ACHN (cell line): ENCODE measurements around the gene GOLGB1.
"Not testable (repeated sequence)": the region's sequence is repeated elsewhere in the genome, so short reads cannot be mapped to it uniquely, and the experiment has no call there.

Source experiments
- DNase-seq: peaks from one replicate; pipeline ENCODE4 v3.0.0-alpha.2; 2015
- in situ Hi-C: cut with HindIII; loops from 2 replicates; pipeline ENCODE4 v1.10.0; 2017; ENCODE audit warnings: low sequenced_read_pairs, low pct_ligation_motif_present, low pct_unique_long_range_greater_than_20kb

Gene GOLGB1

GRCh38 chr3:121749276-121750086 is at the start of gene GOLGB1:
Gene GOLGB1, minus strand, starts transcription at chr3:121749741. Its CDS starts 18,770 bp downstream, at chr3:121730971.
- in situ Hi-C loops: no loop called here
- peak; percentile 99 for DNase-seq

GRCh38 chr3:121796970-121797369 is 47.4 kb upstream of the GOLGB1 start:
- in situ Hi-C loops: no loop called here
- no peak for DNase-seq

- in situ Hi-C loops: no loop called here
- DNase-seq: no peak
Observed at GRCh38 chr3:121794264-121794983, 44.9 kb upstream of the GOLGB1 start.

- no peak for DNase-seq
- in situ Hi-C loops: no loop called here
Observed at GRCh38 chr3:121793078-121793477, 43.5 kb upstream of the GOLGB1 start.

- no peak for DNase-seq
- in situ Hi-C loops: no loop called here
Observed at GRCh38 chr3:121786485-121786884, 36.9 kb upstream of the GOLGB1 start.

- DNase-seq, in situ Hi-C loops: not testable (repeated sequence)
Observed at GRCh38 chr3:121782784-121783183, 33.2 kb upstream of the GOLGB1 start.

- in situ Hi-C loops: no loop called here
- peak; percentile 67 for DNase-seq
Observed at GRCh38 chr3:121781611-121782010, 32.1 kb upstream of the GOLGB1 start.

- DNase-seq, in situ Hi-C loops: not testable (repeated sequence)
Observed at GRCh38 chr3:121775095-121775494, 25.6 kb upstream of the GOLGB1 start.

GRCh38 chr3:121769246-121769645 is 19.7 kb upstream of the GOLGB1 start:
- no peak for DNase-seq
- in situ Hi-C loops: no loop called here

- in situ Hi-C loops: no loop called here
- no peak for DNase-seq
Observed at GRCh38 chr3:121768452-121768851, 18.9 kb upstream of the GOLGB1 start.

- in situ Hi-C loops: no loop called here
- DNase-seq: no peak
Observed at GRCh38 chr3:121759541-121760202, 10.1 kb upstream of the GOLGB1 start.

GRCh38 chr3:121758727-121759450 is 9.3 kb upstream of the GOLGB1 start:
- in situ Hi-C loops: no loop called here
- DNase-seq: no peak

- no peak for DNase-seq
- in situ Hi-C loops: no loop called here
Observed at GRCh38 chr3:121757812-121758545, 8.4 kb upstream of the GOLGB1 start.

GRCh38 chr3:121757087-121757811 is 7.7 kb upstream of the GOLGB1 start:
- in situ Hi-C loops: no loop called here
- DNase-seq: peak; percentile 10

GRCh38 chr3:121752772-121753171 is 3.2 kb upstream of the GOLGB1 start:
- no peak for DNase-seq
- in situ Hi-C loops: no loop called here

- in situ Hi-C loops: no loop called here
- no peak for DNase-seq
Observed at GRCh38 chr3:121752261-121752660, 2.7 kb upstream of the GOLGB1 start.

GRCh38 chr3:121750087-121750415 is 510 bp upstream of the GOLGB1 start:
- in situ Hi-C loops: no loop called here
- DNase-seq: no peak
